ENCODE results near the gene LRRC4B. TPM values are rescaled to one million over a fixed set of nuclear protein-coding genes. Genes with fewer than 3 reads are reported as not detected.

The LRRC4B gene
- total and polyA plus RNA-seq, 2 donors = 0.52 to 0.57 TPM

GRCh38 chr19:50573741-50574461, 5.7 kb upstream of the LRRC4B start:
- 84% methylated on average over 13 of the region's 13 CpGs for WGBS
- Histone ChIP-seq H3K9me3 (ENCODE audit: control insufficient read depth in 2 of 2, insufficient read depth in 1 of 2, low read length in 1 of 2) (no peaks in the 10 kb centered on the region), H3K27me3 (ENCODE audit: control insufficient read depth in 2 of 2, insufficient read depth in 1 of 2, low read length in 1 of 2) (peaks cover 10 to 18% of the 10 kb centered on the region in 2 donors), H3K36me3 (ENCODE audit: control insufficient read depth in 2 of 2, insufficient read depth in 2 of 2, low read length in 1 of 2) (no peaks in the 10 kb centered on the region), H3K4me3 (ENCODE audit: low read length in 2 of 2) (no peak overlapping the region), H3K27ac (ENCODE audit: low read depth in 1 of 2, low read length in 1 of 2) (no peak overlapping the region), H3K4me1 (ENCODE audit: control insufficient read depth in 2 of 2, insufficient read depth in 2 of 2, low read length in 2 of 2) (no peaks in the 10 kb centered on the region)
- no peak for DNase-seq (ENCODE audit: low read depth in 6 of 9, low spot score in 9 of 9)

GRCh38 chr19:50570997-50571396, 2.8 kb upstream of the LRRC4B start:
- H3K27ac ChIP-seq (ENCODE audit: low read depth in 1 of 2, low read length in 1 of 2) = no peak overlapping the region
- H3K9me3 ChIP-seq (ENCODE audit: control insufficient read depth in 2 of 2, insufficient read depth in 1 of 2, low read length in 1 of 2) = no peaks in the 10 kb centered on the region
- no peak for DNase-seq (ENCODE audit: low read depth in 6 of 9, low spot score in 9 of 9)
- no peaks in the 10 kb centered on the region for H3K4me1 ChIP-seq (ENCODE audit: control insufficient read depth in 2 of 2, insufficient read depth in 2 of 2, low read length in 2 of 2)
- H3K4me3 ChIP-seq (ENCODE audit: low read length in 2 of 2) = no peak overlapping the region
- H3K27me3 ChIP-seq (ENCODE audit: control insufficient read depth in 2 of 2, insufficient read depth in 1 of 2, low read length in 1 of 2) = peaks cover 35 to 41% of the 10 kb centered on the region in 2 donors
- H3K36me3 ChIP-seq (ENCODE audit: control insufficient read depth in 2 of 2, insufficient read depth in 2 of 2, low read length in 1 of 2) = no peaks in the 10 kb centered on the region
- 83% methylated on average over 11 of the region's 11 CpGs for WGBS

GRCh38 chr19:50569938-50570540, 1.8 kb upstream of the LRRC4B start:
- no peak overlapping the region for H3K4me3 ChIP-seq (ENCODE audit: low read length in 2 of 2)
- WGBS = 84% methylated on average over 19 of the region's 19 CpGs
- H3K4me1 ChIP-seq (ENCODE audit: control insufficient read depth in 2 of 2, insufficient read depth in 2 of 2, low read length in 2 of 2) = no peaks in the 10 kb centered on the region
- DNase-seq (ENCODE audit: low read depth in 6 of 9, low spot score in 9 of 9) = no peak
- H3K36me3 ChIP-seq (ENCODE audit: control insufficient read depth in 2 of 2, insufficient read depth in 2 of 2, low read length in 1 of 2) = no peaks in the 10 kb centered on the region
- H3K27me3 ChIP-seq (ENCODE audit: control insufficient read depth in 2 of 2, insufficient read depth in 1 of 2, low read length in 1 of 2) = peaks cover 42 to 50% of the 10 kb centered on the region in 2 donors
- H3K27ac ChIP-seq (ENCODE audit: low read depth in 1 of 2, low read length in 1 of 2) = no peak overlapping the region
- H3K9me3 ChIP-seq (ENCODE audit: control insufficient read depth in 2 of 2, insufficient read depth in 1 of 2, low read length in 1 of 2) = no peaks in the 10 kb centered on the region

GRCh38 chr19:50568728-50569698, 778 bp upstream of the LRRC4B start:
- no peaks in the 10 kb centered on the region for H3K9me3 ChIP-seq (ENCODE audit: control insufficient read depth in 2 of 2, insufficient read depth in 1 of 2, low read length in 1 of 2)
- H3K27me3 ChIP-seq (ENCODE audit: control insufficient read depth in 2 of 2, insufficient read depth in 1 of 2, low read length in 1 of 2) = peaks cover 42 to 61% of the 10 kb centered on the region in 2 donors
- no peak overlapping the region for H3K27ac ChIP-seq (ENCODE audit: low read depth in 1 of 2, low read length in 1 of 2)
- no peak for DNase-seq (ENCODE audit: low read depth in 6 of 9, low spot score in 9 of 9)
- no peaks in the 10 kb centered on the region for H3K4me1 ChIP-seq (ENCODE audit: control insufficient read depth in 2 of 2, insufficient read depth in 2 of 2, low read length in 2 of 2)
- 45% methylated on average over 20 of the region's 20 CpGs for WGBS
- no peak overlapping the region for H3K4me3 ChIP-seq (ENCODE audit: low read length in 2 of 2)
- no peaks in the 10 kb centered on the region for H3K36me3 ChIP-seq (ENCODE audit: control insufficient read depth in 2 of 2, insufficient read depth in 2 of 2, low read length in 1 of 2)

- Histone ChIP-seq H3K4me3 (ENCODE audit: low read length in 2 of 2) (no peak overlapping the region), H3K4me1 (ENCODE audit: control insufficient read depth in 2 of 2, insufficient read depth in 2 of 2, low read length in 2 of 2) (no peaks in the 10 kb centered on the region), H3K27me3 (ENCODE audit: control insufficient read depth in 2 of 2, insufficient read depth in 1 of 2, low read length in 1 of 2) (peaks cover 46 to 76% of the 10 kb centered on the region in 2 donors), H3K9me3 (ENCODE audit: control insufficient read depth in 2 of 2, insufficient read depth in 1 of 2, low read length in 1 of 2) (no peaks in the 10 kb centered on the region), H3K27ac (ENCODE audit: low read depth in 1 of 2, low read length in 1 of 2) (no peak overlapping the region), H3K36me3 (ENCODE audit: control insufficient read depth in 2 of 2, insufficient read depth in 2 of 2, low read length in 1 of 2) (no peaks in the 10 kb centered on the region)
- DNase-seq (ENCODE audit: low read depth in 6 of 9, low spot score in 9 of 9) = no peak
- WGBS = 5% methylated on average over 38 of the region's 38 CpGs
These were observed 988 bp downstream of the LRRC4B start for GRCh38 chr19:50567052-50567841.

- DNase-seq (ENCODE audit: low read depth in 6 of 9, low spot score in 9 of 9) = no peak
- Histone ChIP-seq H3K36me3 (ENCODE audit: control insufficient read depth in 2 of 2, insufficient read depth in 2 of 2, low read length in 1 of 2) (no peaks in the 10 kb centered on the region), H3K4me1 (ENCODE audit: control insufficient read depth in 2 of 2, insufficient read depth in 2 of 2, low read length in 2 of 2) (no peaks in the 10 kb centered on the region), H3K9me3 (ENCODE audit: control insufficient read depth in 2 of 2, insufficient read depth in 1 of 2, low read length in 1 of 2) (no peaks in the 10 kb centered on the region), H3K4me3 (ENCODE audit: low read length in 2 of 2) (no peak overlapping the region), H3K27ac (ENCODE audit: low read depth in 1 of 2, low read length in 1 of 2) (no peak overlapping the region), H3K27me3 (ENCODE audit: control insufficient read depth in 2 of 2, insufficient read depth in 1 of 2, low read length in 1 of 2) (peaks cover 46 to 78% of the 10 kb centered on the region in 2 donors)
- WGBS = 7% methylated on average over 36 of the region's 36 CpGs
These were observed 2.0 kb downstream of the LRRC4B start for GRCh38 chr19:50565984-50566903.

- H3K4me3 ChIP-seq (ENCODE audit: low read length in 2 of 2) = no peak overlapping the region
- WGBS = 41% methylated on average over 21 of the region's 22 CpGs
- no peak for DNase-seq (ENCODE audit: low read depth in 6 of 9, low spot score in 9 of 9)
- no peak overlapping the region for H3K27ac ChIP-seq (ENCODE audit: low read depth in 1 of 2, low read length in 1 of 2)
- H3K36me3 ChIP-seq (ENCODE audit: control insufficient read depth in 2 of 2, insufficient read depth in 2 of 2, low read length in 1 of 2) = no peaks in the 10 kb centered on the region
- peaks cover 40 to 66% of the 10 kb centered on the region in 2 donors for H3K27me3 ChIP-seq (ENCODE audit: control insufficient read depth in 2 of 2, insufficient read depth in 1 of 2, low read length in 1 of 2)
- H3K4me1 ChIP-seq (ENCODE audit: control insufficient read depth in 2 of 2, insufficient read depth in 2 of 2, low read length in 2 of 2) = no peaks in the 10 kb centered on the region
- no peaks in the 10 kb centered on the region for H3K9me3 ChIP-seq (ENCODE audit: control insufficient read depth in 2 of 2, insufficient read depth in 1 of 2, low read length in 1 of 2)
These were observed 3.8 kb downstream of the LRRC4B start for GRCh38 chr19:50564229-50565105.
